T follicular helper cell (primary cell): ENCODE measurements around the gene LRRC4C.

ENCODE experiments used
- DNase-seq: peaks from one replicate; pipeline ENCODE4 v3.0.0-alpha.2; 2020; ENCODE audit warnings: low read depth

The LRRC4C gene

GRCh38 chr11:40370821-40371616 lies 1088.4 kb downstream of the LRRC4C start:
- DNase-seq = no peak

DNA sequence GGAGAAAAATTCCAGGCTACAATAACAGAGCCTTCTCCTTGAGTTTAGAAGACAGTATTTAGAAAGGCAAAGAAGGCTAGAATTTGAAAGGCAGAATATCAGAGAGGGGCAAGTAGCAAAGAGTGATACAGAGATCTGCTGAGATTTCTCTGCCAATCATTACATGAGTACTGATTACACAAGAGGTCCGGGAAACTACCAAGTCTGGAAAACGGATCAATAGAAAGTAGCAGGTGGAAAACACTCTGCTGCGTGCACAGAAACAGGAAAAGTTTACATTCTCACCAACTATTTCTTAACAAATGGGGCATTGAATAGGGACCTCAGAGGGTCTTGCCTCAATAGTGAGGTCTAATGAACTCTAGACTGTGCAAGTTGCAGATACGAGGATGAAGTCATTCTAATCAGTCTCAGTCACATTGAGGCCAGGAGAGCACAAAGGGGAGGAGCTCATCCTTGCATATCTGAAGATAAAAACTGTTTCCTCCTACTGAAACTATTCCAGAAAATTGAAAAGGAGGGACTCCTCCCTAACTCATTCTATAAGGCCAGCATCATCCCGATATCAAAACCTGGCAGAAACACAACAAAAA lies 1099.2 kb downstream of the LRRC4C start:
- DNase-seq = no peak

DNA sequence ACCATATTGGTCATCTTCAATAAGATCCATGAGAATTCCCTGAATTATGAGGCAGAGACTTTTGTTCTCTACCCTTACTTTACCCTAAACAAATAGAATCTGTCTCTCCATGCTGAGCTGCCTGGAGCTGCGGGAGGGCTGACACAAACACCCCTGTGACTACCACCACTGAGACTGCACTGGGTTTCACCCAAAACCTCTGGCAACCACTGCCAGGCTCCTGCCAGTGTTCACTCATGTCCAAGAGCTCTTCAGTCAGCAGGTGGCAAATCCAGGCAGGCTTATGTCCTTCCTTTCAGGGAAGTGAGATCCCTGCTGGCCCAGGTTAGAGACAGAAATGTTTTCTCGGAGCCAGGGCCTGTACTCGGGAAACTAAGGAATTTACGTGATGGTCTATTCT lies 1105.3 kb downstream of the LRRC4C start:
- DNase-seq = no peak

GRCh38 chr11:40340911-40341310 lies 1118.5 kb downstream of the LRRC4C start:
- DNase-seq = no peak

DNA sequence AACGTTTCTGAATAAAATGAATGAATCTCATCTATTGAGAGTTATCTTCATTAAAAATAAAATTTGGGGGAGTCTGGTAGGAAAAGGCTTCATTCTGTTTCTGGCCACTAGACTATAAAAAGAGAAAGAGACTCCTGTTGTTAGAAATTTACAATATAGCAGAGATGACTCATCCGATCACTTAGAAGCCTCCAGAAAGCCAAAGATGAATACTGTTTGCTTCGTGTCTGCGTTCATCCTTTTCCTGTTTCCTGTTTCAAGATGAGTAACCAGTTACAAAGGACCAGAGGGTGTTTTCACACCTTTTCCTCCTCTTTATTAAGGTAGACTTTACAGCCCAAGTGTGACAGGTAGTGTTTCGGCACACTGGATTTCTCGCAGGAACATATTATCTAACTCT lies 1120.7 kb downstream of the LRRC4C start:
- no peak for DNase-seq

GRCh38 chr11:40338062-40338461 lies 1121.4 kb downstream of the LRRC4C start:
- DNase-seq = no peak

GRCh38 chr11:40337118-40337517 lies 1122.3 kb downstream of the LRRC4C start:
- no peak for DNase-seq

DNA sequence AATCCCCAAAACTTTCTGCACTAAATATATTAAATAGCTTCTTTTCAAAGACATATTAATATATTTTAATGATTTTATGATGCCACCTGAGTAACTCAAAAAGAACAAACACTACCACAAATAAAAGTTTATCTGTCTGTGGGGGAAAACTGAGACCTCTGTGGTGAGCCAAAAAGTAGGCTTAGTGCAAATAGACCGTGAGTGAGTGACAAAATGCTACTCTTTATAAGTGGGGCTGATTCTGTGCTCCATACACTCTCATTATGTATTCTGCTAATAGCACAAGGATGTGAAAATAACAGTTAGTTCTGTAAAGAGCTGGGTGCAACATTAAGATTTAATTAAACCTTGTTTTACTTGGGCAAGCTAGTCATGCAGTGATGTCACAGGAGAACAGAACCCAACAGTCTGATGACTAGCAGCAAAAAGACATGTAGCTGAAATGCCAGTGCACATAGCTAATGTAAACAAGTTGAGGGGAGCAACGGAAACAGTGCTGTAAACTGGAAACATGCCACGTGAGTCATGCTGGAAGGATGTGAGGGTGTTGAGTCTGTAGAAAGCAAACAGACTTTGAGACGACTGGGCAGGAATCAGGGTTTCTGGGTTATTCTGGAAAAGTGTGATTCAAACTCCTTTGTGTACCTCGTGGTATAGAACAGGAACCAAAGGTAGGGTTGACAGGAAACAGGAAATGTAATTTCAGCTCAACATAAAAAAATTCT lies 1130.4 kb downstream of the LRRC4C start:
- DNase-seq = no peak

DNA sequence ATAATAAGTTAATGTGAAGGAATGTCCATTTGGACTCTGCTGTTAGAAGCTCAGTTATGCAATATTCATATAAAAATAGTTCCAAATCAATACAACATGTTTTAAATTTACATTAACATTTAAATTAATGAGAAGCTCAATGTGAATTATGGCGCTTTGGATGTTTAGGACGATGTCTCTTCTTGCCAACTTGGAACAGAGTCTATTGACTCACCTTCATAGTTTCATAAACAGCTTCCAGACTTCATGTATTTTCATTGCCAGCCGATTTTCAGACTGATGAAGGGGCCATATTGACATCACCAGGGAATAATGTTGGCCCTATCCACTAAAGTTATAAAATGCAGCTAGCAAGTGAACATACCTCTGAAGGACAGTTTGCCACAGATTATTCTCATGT lies 1136.2 kb downstream of the LRRC4C start:
- DNase-seq = no peak

DNA sequence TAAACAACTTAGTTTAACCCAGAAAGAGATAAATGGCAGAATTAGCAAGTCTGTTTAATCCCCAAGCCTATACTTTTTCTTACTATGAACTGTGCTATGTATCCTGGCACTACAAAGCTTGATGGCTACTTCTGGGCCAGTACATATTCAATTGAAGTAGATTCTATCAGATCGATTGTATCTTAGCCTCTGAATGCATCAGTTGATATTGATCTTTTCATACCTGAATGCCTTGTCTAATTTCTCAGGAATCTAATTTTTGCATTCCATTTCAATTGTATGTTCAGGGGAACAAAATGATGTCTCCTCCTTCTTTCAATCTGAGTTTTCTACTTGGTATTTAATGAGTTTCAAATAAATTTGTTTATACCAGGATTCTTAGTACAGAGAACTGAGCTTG lies 1137.9 kb downstream of the LRRC4C start:
- no peak for DNase-seq

- DNase-seq = no peak
Measured at GRCh38 chr11:40316171-40316570, 1143.3 kb downstream of the LRRC4C start.

GRCh38 chr11:40315122-40315521 lies 1144.3 kb downstream of the LRRC4C start:
- DNase-seq = no peak

- no peak for DNase-seq
Measured at GRCh38 chr11:40314327-40314726, 1145.1 kb downstream of the LRRC4C start.

- no peak for DNase-seq
Measured at GRCh38 chr11:40306938-40307548, 1152.4 kb downstream of the LRRC4C start.

DNA sequence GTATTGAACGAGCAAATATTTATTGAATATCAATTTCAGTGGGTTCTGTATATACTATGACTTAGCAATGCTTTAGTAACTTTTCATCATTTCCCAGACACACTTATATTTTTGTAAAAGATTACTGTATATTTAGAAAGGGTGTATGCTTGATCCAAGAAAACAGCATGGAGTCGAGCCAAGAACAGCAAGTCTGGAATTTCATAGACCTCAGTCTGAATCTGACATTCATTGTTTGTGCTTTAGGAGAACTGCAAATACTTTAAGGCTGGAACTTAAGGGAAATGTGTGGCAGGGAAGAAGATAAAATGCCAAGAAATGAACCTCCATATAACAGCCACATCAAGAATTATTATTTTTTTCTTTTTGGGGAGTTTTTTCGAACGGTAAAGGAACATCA lies 1156.8 kb downstream of the LRRC4C start:
- no peak for DNase-seq

DNA sequence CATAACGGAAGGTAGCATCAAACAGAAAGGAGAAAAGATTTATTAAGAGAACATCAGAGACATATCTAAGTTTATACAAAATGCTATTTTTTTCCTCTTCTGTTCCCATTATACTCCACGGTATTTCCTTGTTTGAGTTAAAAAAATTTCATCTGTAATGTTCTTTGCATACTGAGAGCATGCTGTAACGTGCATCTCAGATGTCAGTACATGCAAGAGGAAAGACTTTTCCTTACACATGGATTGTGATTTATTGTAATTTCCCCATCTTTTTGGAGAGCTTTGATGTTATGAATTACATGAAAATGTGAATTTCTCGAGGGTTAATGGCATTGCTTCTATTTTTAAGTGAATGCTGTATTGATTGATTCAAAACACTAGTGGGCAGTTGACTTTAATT lies 1164.0 kb downstream of the LRRC4C start:
- DNase-seq = no peak

DNA sequence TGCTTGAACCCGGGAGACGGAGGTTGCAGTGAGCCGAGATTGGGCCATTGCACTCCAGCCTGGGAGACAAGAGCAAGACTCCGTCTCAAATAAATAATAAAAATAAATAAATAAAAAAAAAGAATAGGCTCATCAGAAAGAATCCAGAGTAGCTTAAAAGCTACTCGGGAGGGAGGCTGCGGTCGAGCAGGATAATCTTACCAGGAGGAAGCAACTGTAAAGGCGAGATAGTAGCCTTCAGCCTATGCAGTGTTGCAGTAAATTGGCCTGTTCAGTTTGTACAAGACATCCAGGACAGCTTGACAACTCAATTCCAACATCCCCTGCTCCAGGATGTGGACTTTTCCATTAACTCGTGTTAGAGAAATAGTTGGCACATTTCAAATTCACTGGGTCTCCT lies 1164.7 kb downstream of the LRRC4C start:
- DNase-seq = no peak

- DNase-seq = no peak
Measured at GRCh38 chr11:40294349-40294735, 1165.1 kb downstream of the LRRC4C start.

DNA sequence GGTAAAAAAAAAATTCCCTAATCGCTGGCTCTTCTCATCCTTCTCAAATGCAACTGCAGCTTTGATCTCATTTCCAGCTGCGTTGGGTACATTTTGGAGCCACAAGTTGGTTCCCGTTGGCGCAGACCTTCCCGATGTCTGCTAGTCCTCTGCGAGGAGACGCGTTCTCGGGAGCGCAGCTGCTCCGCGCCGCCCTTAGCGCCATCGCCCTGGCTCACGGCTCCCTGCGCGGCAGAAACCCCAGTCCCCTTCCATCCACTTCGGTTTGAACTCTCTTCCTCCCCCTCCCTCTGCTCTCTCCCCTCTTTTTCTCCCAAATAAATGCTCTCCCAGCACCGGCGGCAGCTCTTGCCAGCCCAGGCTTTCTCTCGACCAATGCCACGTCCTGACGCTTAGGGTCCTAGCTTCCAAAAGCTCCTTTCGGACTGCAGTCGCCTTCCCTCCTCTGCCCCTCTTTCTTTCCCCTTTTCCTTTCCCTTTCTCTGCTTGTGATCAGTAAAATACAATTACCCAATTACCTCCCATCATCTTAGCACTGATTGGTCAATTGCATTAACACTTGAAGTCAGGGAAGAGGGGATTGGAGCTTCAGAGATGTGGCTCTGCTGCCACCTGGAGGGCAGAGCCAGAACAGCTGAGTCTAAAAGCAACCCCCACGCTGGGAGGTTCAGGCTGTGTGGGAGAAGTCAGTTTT lies 1165.7 kb downstream of the LRRC4C start:
- no peak for DNase-seq

DNA sequence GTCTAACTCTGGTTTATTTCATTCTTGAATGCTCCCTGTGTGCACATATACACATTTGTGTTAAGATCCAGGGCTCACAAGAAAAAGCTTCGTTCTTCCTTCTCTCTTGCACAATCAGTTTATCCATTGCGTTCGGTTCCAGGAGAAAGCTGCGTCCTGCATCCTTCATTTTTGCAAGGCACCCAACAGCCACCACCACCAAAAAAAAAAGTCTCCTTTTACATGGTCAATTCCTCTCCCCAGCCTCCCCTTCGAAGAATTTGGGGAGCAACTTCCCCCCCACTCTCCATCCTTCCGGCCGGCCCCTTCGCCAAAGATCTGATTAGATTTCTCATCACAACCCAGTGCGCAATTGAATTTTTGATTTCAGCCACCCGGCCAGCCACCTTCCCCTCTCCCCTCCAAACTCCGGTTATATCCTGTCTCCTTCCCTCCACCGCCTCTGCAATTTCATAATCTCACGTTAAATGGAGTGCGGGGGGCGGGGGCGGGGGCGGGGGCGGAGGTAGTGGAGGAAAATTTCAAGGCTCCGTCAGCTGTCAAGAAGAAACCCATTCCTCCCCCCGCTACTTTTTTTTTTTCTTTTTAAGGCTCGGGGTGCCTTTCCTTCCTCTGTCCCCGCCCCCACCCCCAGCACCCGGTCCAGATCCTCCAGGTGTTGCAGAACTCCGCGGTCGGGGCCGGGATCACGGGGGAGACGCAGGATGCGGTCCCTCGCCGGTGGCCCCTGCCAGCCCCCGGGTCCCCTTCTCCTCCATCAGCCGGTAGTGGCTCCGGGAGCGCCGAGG lies 1166.5 kb downstream of the LRRC4C start:
- no peak for DNase-seq

DNA sequence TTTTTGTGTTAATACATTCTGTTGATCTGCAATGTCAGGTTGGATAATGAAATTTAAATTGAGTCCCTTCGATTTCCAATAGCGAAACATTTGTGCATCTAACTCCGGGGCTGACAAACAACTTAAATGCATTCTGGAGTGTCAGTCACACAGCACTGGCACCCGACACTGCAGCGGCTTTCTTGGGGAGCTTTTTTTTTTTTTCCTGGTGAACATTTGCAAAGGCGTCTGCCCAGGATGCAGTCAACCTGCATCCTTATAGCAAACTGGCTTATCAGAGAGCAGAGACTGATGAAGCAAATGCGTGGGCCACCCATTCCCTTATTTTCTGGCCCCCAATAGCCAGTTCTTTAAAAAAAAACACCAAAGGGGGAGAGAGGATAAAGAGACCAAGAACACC lies 1167.7 kb downstream of the LRRC4C start:
- no peak for DNase-seq
